WTC11 (cell line): ENCODE data around the gene BRAF. TPM values are rescaled to one million over a fixed set of nuclear protein-coding genes. Genes with fewer than 3 reads are reported as not detected.
A peak's percentile ranks its signal among the peaks of the same experiment; 100 is the strongest.

Experiments used
- ATAC-seq: fragments of 200-7000 bp; cut with Tn5 transposase; 2 replicates; pipeline ENCODE4 v1.10.0; 2021; ENCODE audit warnings: mild to moderate bottlenecking, moderate library complexity
- CTCF ChIA-PET: fragments of 300-600 bp; sonication (Branson Sonifier 250); formaldehyde crosslinking; loops from one replicate; lab custom pipeline; 2021; ENCODE audit warnings: antibody characterized with exemption; lab: Charles Lee
- POLR2A ChIA-PET: fragments of 350-600 bp; sonication (Branson Sonifier 250); formaldehyde crosslinking; loops from one replicate; lab custom pipeline; 2021; ENCODE audit warnings: antibody characterized with exemption; lab: Charles Lee
- DNase-seq: peaks from one replicate; pipeline ENCODE4 v3.0.0; 2021; ENCODE audit warnings: low spot score
- H3K27ac Mint-ChIP-seq: 2 replicates; pipeline ENCODE4 v1.8.0; 2021; ENCODE audit warnings: mixed read lengths
- H3K27me3 Mint-ChIP-seq: 2 replicates; pipeline ENCODE4 v1.8.0; 2021; ENCODE audit warnings: low read depth, mild to moderate bottlenecking, moderate library complexity, mixed read lengths
- H3K36me3 Mint-ChIP-seq: 2 replicates; pipeline ENCODE4 v1.8.0; 2021; ENCODE audit warnings: mixed read lengths
- H3K4me1 Mint-ChIP-seq: 2 replicates; pipeline ENCODE4 v1.8.0; 2022; ENCODE audit warnings: mixed read lengths
- H3K4me3 Mint-ChIP-seq: 2 replicates; pipeline ENCODE4 v1.8.0; 2021; ENCODE audit warnings: mild to moderate bottlenecking, moderate library complexity, mixed read lengths
- H3K9me3 Mint-ChIP-seq: 2 replicates; pipeline ENCODE4 v1.8.0; 2021; ENCODE audit warnings: mixed read lengths
- AR ChIP-seq: fragments of 250-450 bp; sonication (Bioruptor Pico); IDR thresholded peaks from 2 replicates; pipeline ENCODE4 v1.9.0; 2021; ENCODE audit warnings: mild to moderate bottlenecking
- E2F5 ChIP-seq: sonication (generic); formaldehyde crosslinking; IDR thresholded peaks from 2 replicates; pipeline ENCODE4 v1.8.1; 2022; ENCODE audit warnings: mild to moderate bottlenecking, moderate library complexity, missing genetic modification reagents
- ERG ChIP-seq: fragments of 250-450 bp; sonication (Bioruptor Pico); IDR thresholded peaks from 2 replicates; pipeline ENCODE4 v1.8.0; 2021; ENCODE audit warnings: mild to moderate bottlenecking
- ETV6 ChIP-seq: sonication (generic); formaldehyde crosslinking; IDR thresholded peaks from 2 replicates; pipeline ENCODE4 v1.8.1; 2022; ENCODE audit warnings: mild to moderate bottlenecking, missing genetic modification reagents
- FOXK1 ChIP-seq: sonication (generic); formaldehyde crosslinking; IDR thresholded peaks from 2 replicates; pipeline ENCODE4 v1.8.0; 2022; ENCODE audit warnings: mild to moderate bottlenecking, moderate library complexity, missing genetic modification reagents
- HMGXB4 ChIP-seq: sonication (generic); formaldehyde crosslinking; IDR thresholded peaks from 2 replicates; pipeline ENCODE4 v1.8.1; 2023; ENCODE audit warnings: mild to moderate bottlenecking, moderate library complexity, missing genetic modification reagents
- KAT7 ChIP-seq: sonication (generic); formaldehyde crosslinking; IDR thresholded peaks from 2 replicates; pipeline ENCODE4 v1.8.1; 2023; ENCODE audit warnings: missing genetic modification reagents, mild to moderate bottlenecking, borderline replicate concordance
- NR2C2 ChIP-seq: sonication (generic); formaldehyde crosslinking; IDR thresholded peaks from 2 replicates; pipeline ENCODE4 v1.8.0; 2022; ENCODE audit warnings: mild to moderate bottlenecking, missing genetic modification reagents
- PREB ChIP-seq: sonication (generic); formaldehyde crosslinking; IDR thresholded peaks from 2 replicates; pipeline ENCODE4 v1.8.1; 2022; ENCODE audit warnings: mild to moderate bottlenecking, missing genetic modification reagents, moderate library complexity, borderline replicate concordance
- SOX15 ChIP-seq: fragments of 250-450 bp; sonication (Bioruptor Pico); IDR thresholded peaks from 2 replicates; pipeline ENCODE4 v1.9.0; 2021; ENCODE audit warnings: mild to moderate bottlenecking
- SP1 ChIP-seq: sonication (generic); formaldehyde crosslinking; conservative IDR thresholded peaks from 2 replicates; pipeline ENCODE4 v1.8.1; 2022; ENCODE audit warnings: missing genetic modification reagents
- TEAD4 ChIP-seq: sonication (generic); formaldehyde crosslinking; IDR thresholded peaks from 2 replicates; pipeline ENCODE4 v1.8.0; 2022; ENCODE audit warnings: mild to moderate bottlenecking, missing genetic modification reagents
- USF2 ChIP-seq: sonication (generic); formaldehyde crosslinking; IDR thresholded peaks from 2 replicates; pipeline ENCODE4 v1.8.1; 2023; ENCODE audit warnings: mild to moderate bottlenecking, missing genetic modification reagents, moderate library complexity
- ZMAT4 ChIP-seq: fragments of 250-450 bp; sonication (Bioruptor Pico); IDR thresholded peaks from 2 replicates; pipeline ENCODE4 v1.9.0; 2021; ENCODE audit warnings: mild to moderate bottlenecking
- ZNF232 ChIP-seq: sonication (generic); formaldehyde crosslinking; IDR thresholded peaks from 2 replicates; pipeline ENCODE4 v1.8.0; 2022; ENCODE audit warnings: mild to moderate bottlenecking, missing genetic modification reagents
- ZNF396 ChIP-seq: fragments of 250-450 bp; sonication (Bioruptor Pico); IDR thresholded peaks from 2 replicates; pipeline ENCODE4 v1.8.0; 2021; ENCODE audit warnings: mild to moderate bottlenecking, moderate library complexity, borderline replicate concordance
- ZNF671 ChIP-seq: fragments of 250-450 bp; sonication (Bioruptor Pico); IDR thresholded peaks from 2 replicates; pipeline ENCODE4 v1.8.0; 2021; ENCODE audit warnings: mild to moderate bottlenecking
- ZSCAN18 ChIP-seq: fragments of 250-450 bp; sonication (Bioruptor Pico); IDR thresholded peaks from 2 replicates; pipeline ENCODE4 v2.1.2; 2022; ENCODE audit warnings: mild to moderate bottlenecking, moderate library complexity
- total RNA-seq: library from RNA; stranded (reverse); gene quantifications from 3 replicates; pipeline ENCODE4 v1.2.3, GENCODE V29; 2021

Gene BRAF
- total RNA-seq, 1 experiment from 2014 or later = 29.2 TPM

- DNase-seq (no peak), ATAC-seq (no peak)
- H3K9me3 Mint-ChIP-seq = no peaks in the 10 kb centered on the region
- H3K36me3 Mint-ChIP-seq = no peaks in the 10 kb centered on the region
- CTCF ChIA-PET = interaction anchor here (1.4 kb wide), 1 partner anchor 116 kb away, joined by 3 read pairs; no protein-coding TSS in a partner anchor
- no peak overlapping the region for H3K4me3 Mint-ChIP-seq
- H3K27ac Mint-ChIP-seq = no peak overlapping the region
- peaks cover 5% of the 10 kb centered on the region; the same call in 1 of the 2 replicates for H3K4me1 Mint-ChIP-seq
- peaks cover 28% of the 10 kb centered on the region for H3K27me3 Mint-ChIP-seq
- POLR2A ChIA-PET = no interaction called here
- TF ChIP-seq AR (CRISPR knock-in tag) = no peak
- no peak for TF ChIP-seq SOX15
- TF ChIP-seq ZNF232 (CRISPR knock-in tag) = no peak
- TF ChIP-seq ZMAT4 (CRISPR knock-in tag) = no peak
- TF ChIP-seq SP1 (CRISPR knock-in tag) = no peak
These were observed 2.6 kb upstream of the BRAF start for GRCh38 chr7:140927351-140927750.

- TF ChIP-seq ZSCAN18 (CRISPR knock-in tag) = no peak
- no peak for TF ChIP-seq ZMAT4 (CRISPR knock-in tag)
- no peak for TF ChIP-seq HMGXB4 (CRISPR knock-in tag)
- TF ChIP-seq SP1 (CRISPR knock-in tag) = no peak
- no peak for TF ChIP-seq ERG (CRISPR knock-in tag)
- no peak for TF ChIP-seq TEAD4
- TF ChIP-seq FOXK1 (CRISPR knock-in tag) = no peak
- no peak for TF ChIP-seq ZNF671 (CRISPR knock-in tag)
- TF ChIP-seq NR2C2 (CRISPR knock-in tag) = no peak
- no peak for TF ChIP-seq PREB (CRISPR knock-in tag)
- no peak for TF ChIP-seq ETV6 (CRISPR knock-in tag)
- TF ChIP-seq USF2 (CRISPR knock-in tag) = no peak
- no peak for TF ChIP-seq E2F5 (CRISPR knock-in tag)
- no peak for TF ChIP-seq ZNF396 (CRISPR knock-in tag)
- TF ChIP-seq KAT7 (CRISPR knock-in tag) = no peak
- H3K27me3 Mint-ChIP-seq = peaks cover 25% of the 10 kb centered on the region
- no peaks in the 10 kb centered on the region for H3K36me3 Mint-ChIP-seq
- H3K27ac Mint-ChIP-seq = no peak overlapping the region
- peak overlapping the region; percentile 96 for H3K4me3 Mint-ChIP-seq
- H3K4me1 Mint-ChIP-seq = peaks cover 5% of the 10 kb centered on the region; the same call in 1 of the 2 replicates
- DNase-seq = no peak
- no peaks in the 10 kb centered on the region for H3K9me3 Mint-ChIP-seq
- CTCF ChIA-PET = interaction anchor here (0.7 kb wide), 1 partner anchor 58 kb away, joined by 3 read pairs; no protein-coding TSS in a partner anchor
- POLR2A ChIA-PET = no interaction called here
- no peak for ATAC-seq
These were observed 1.5 kb upstream of the BRAF start for GRCh38 chr7:140926021-140926817.
